GM19193 (cell line): ENCODE results near the gene EPHB1.

ENCODE experiments used
- POLR2A ChIP-seq: IDR thresholded peaks from 4 replicates; pipeline ENCODE4 v1.6.1; 2011; ENCODE audit not compliant: insufficient read depth, insufficient read length; ENCODE audit errors: extremely low read depth

EPHB1 gene

GRCh38 chr3:134873789-134874188 is 78.7 kb downstream of the EPHB1 start:
- no peak for TF ChIP-seq POLR2A

DNA sequence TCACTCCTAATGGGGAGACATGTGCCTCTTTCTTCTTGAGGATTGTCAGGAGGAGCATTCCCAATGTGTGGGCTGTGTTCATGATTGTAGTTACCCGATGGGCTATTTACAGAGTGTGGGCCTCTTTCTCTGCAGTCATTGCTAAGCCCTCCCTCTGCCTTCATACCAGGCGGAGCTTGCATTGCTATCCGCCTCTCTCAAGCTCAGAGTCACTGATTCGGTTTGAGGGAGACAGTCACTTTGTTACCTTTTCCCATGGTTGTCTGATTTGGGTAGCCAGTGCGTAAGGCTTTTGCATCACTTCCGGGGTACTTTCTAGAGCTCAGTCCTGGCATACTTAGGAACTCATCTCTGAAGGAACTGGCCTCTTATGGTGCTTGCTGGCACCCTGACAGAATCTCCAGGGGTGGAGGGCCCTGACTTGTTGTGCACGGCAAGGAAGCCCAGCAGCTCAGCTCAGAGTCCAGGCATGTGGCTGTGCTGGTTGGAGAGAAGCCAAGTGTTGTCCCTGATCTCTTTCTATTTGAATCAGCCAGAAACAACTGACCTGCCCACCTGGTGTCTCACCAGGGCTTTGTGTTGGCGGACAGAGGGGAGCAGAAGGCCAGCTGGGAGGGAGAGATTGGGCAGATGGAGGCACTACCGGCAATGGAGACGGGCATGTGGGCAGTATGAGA is 79.8 kb downstream of the EPHB1 start:
- no peak for TF ChIP-seq POLR2A

DNA sequence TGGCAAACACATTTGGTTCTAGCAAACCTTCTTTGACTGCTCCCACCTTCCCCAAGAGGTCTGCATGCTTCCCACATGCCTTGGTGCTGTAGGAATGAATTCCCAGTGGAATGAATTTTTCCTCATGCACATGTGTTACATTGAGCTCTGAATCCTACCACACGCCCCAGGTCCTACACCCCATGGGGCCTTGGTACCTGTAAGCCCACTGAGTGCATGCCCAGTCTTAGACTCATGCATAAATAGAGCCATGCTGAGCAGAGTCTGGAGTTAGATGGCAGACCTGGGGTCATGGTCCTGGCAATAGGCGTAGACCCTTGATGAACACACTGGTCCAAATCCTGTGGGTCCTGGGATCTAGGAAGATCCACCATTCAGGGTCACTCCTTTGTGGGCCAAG is 81.8 kb downstream of the EPHB1 start:
- no peak for TF ChIP-seq POLR2A

DNA sequence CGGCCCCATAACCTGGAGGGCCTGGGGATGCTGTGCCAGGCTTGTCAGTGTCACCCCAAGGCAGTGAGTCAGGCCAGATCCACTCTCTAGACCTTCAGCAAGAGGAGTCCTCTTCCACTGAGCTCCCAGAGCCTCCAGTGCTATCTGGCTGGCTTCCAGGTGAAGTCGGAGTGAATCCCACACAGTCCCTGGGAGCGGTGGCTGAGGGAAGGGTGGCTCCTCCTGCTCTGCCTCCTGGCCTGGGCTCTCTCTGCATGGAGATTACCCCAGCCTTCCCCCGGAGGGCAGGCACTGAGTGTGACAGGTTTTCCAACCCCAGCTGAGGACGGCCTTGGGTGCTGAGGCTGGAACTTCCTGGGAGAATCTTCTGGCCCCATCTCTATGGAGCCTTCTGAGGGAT is 82.7 kb downstream of the EPHB1 start:
- TF ChIP-seq POLR2A: no peak

DNA sequence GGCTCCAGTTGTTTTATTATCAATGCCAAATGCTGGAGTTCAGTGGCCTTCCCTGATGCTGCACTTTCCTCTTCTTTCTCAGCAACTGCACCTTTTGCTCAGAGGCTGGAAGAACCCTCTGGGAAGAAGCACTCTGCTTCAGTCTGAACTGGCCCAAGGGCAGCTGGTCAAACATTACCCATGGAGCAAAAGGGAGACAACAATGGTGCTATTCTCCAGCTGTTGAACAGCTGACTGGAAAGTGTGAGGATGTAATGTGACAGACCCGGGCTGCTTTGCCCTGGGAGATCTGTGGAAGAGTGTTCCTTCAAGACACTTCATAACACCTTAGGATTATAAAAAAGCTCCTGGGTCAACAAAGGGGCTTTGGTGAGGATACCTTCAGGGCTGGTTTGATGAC is 84.9 kb downstream of the EPHB1 start:
- no peak for TF ChIP-seq POLR2A

DNA sequence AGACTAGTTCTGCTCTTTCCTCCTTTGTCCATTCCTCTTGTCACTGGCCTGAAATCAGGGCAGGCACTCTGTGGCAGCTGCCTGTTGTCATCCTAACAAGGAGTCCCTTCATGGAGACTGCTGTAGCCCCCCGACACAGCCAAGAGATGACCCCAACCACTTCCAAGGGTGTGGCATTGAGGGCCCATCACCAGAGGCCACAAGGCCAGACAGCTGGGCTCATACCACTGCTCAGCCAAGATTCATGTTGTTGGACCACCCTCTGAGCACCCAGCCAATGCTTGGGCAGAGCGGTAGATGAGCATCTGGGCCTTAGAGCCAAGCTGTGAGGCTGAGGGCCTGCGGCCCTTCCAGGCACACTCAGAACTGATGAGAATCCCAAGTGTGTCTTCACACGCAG is 85.4 kb downstream of the EPHB1 start:
- no peak for TF ChIP-seq POLR2A

DNA sequence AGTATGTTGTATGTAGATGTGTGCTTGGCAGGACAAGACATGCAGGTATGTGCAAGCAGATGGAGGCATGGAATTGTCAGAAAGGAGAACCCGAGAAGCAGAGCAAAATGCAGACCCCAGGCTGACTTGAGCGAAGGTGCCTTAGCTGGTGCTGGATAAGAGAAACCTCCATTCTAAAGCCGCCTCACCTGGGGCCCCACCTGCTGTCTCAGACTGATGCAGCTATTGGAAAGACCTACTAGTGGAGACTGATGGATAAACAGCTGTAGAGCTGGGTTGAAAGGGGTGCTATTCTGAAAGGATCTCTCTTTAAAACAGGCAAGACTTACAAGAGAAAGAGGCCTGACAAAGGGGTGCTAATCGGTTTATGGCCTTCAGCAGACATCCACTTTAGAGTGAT is 86.2 kb downstream of the EPHB1 start:
- TF ChIP-seq POLR2A: no peak

GRCh38 chr3:134883697-134884385 is 88.8 kb downstream of the EPHB1 start:
- TF ChIP-seq POLR2A: no peak

- TF ChIP-seq POLR2A: no peak
These were observed 91.0 kb downstream of the EPHB1 start for GRCh38 chr3:134885877-134886621.

DNA sequence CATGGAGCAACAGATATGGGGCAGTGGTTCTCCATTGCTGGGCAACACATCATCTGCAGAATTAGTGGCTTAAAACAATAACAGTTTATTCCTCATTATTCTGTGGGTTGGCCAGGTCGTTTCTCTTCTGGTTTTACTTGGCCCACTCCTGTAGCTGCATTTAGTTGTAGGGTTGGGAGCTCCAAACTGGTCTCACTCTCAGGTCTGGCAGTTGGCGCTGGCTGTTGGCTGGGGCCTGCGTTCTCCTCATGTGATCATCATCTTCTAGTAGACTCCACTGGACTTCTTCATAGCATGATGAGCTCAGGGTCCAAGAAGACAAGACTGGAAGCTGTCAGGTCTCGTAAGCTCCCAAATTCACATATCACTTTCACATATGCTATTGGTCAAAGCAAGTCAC is 91.9 kb downstream of the EPHB1 start:
- no peak for TF ChIP-seq POLR2A

- no peak for TF ChIP-seq POLR2A
These were observed 92.5 kb downstream of the EPHB1 start for GRCh38 chr3:134887536-134887935.

DNA sequence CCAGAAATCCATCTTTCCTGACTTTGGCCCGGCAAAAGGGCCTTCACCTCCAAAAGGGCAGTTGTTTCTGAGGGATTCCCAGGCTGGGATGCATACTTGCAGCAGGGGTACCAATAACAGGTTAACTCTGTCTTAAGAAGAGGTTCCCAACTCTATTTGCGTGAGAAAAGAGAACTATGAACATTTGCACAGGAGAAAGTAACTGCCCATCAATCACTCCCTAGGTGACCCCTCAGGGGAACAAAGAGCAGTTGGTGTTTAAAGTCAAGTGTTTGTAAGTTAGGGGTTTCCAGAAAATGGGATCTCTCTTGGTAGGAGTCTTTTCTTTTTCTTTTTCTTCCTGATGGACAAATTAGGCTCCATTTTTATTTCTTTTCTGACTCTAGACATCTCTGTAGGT is 97.3 kb downstream of the EPHB1 start:
- no peak for TF ChIP-seq POLR2A

DNA sequence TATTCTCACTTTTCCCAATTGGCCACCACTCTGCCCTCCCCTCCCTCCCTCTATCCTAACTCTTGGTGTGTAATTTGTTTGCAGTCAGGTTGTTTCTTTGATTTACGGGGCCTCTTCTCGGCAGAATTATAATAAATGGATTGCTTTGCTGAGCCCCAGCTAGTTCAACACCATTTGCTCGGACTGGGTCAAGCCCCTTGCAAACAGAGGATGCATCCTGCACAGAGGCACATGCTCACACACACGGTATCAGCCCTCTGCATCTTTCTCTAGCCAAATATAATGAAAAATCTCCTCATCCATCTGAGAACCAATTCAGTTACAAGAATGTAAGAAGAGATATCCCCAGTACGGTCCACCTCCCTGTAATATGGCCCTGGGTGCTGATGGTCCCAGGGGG is 97.7 kb downstream of the EPHB1 start:
- no peak for TF ChIP-seq POLR2A

DNA sequence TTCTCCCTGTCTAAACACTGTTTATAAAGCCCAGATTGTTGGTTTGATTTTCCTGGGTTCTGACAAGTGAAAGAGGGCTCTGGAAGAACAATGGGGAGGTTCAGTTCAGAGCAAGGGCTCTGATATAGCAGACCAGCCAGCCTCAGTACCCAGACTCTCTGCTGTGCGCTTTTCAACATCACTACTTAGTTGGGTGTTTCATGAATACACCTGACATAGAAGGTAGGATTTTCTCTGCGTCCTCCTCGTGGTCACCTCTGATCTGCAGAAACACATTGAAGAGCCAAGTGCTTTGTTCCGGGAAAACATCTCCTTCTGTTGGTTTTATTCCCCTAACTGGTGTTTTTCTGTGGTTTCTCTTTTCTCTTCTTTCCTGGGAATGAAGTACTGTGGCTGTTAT is 99.5 kb downstream of the EPHB1 start:
- no peak for TF ChIP-seq POLR2A

DNA sequence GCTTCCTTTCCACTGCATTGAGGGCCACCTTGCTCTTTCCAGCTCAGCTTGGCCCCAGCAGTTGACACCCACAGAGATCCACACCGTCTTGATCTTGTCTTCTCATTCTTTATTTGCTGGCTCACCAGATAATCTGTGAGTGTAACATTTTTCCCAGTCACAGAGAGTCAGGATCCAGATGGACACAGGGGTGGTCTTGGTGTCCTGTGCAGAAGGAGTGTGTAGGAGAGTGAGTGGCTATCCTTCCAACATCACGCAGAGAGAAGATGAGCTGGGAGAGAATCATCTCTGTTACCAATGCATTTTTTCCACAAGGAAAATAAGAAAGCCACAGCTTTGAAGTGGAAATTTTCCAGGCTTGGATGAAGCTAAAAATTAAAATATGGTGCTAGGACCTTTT is 100.1 kb downstream of the EPHB1 start:
- TF ChIP-seq POLR2A: no peak

- no peak for TF ChIP-seq POLR2A
These were observed 101.1 kb downstream of the EPHB1 start for GRCh38 chr3:134896141-134896540.

DNA sequence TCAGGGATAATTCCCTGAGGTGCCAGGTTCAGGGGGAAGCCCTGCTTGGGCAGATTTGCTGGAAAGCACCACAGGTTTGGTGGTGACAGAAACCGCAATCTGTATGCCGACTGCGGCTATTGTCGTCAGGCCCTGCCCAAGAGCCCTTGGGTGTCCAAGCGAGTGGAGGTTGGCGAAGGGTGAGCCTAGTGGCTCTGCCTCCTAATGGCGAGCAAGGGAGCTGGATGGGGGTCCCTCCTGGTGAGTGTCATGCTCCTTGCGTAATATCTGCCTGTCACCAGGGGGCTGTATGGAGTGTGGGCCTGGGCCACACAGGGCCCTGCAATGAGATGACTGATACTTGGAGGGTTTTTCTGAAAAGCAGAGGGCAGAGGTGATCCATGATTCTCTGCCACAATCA is 101.6 kb downstream of the EPHB1 start:
- TF ChIP-seq POLR2A: no peak
